22Rv1 (cell line): ENCODE measurements around the gene RAB7B.

Source experiments
- ZFX ChIP-seq: fragments of 450-650 bp; IDR thresholded peaks from 2 replicates; pipeline ENCODE4 v1.6.1; 2017; ENCODE audit warnings: antibody characterized with exemption, borderline replicate concordance
- TF ChIP-seq, protein P1 (sequence below): fragments of 450-650 bp; IDR thresholded peaks from 2 replicates; pipeline ENCODE4 v1.5.1; 2017; ENCODE audit warnings: mild to moderate bottlenecking

DNA sequence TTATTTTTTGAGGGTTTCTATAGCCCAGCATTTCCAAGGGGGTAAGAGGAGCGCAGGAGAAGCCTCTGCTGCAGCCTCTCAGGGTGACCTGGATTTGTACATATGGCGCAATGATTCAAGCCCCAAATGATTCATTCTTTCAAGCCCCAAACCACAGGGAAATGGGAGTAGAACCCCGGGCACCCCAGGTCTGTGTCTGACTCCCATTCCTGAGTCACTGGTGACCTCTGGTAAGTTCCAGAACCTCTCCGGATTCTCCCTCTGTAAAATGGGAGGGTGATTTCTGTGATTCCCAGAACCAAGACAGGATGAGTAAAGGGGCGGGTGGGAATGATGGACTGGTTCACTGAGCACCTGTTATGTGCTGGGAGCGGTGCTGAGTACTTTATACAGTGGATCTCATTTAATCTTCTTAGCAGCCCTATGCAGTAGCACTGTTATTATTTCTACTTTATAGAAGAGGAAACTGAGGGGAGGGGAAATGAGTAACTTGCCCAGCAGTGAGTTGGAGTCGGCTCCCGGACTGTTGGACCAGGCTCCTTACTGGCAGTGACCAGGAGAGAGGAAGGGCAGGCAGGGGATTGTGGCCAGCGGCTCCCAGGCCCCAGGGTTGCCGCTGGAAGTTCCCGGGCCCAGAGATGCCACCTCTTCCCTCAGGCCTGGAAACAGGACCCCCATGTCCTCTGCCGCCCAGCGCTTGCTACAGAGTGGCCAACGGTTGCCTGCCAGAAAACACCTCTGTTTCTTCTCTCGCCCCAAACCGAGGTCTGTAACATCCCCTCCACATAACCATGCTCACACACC, 39.6 kb downstream of the RAB7B start:
- TF ChIP-seq, protein P1, sequence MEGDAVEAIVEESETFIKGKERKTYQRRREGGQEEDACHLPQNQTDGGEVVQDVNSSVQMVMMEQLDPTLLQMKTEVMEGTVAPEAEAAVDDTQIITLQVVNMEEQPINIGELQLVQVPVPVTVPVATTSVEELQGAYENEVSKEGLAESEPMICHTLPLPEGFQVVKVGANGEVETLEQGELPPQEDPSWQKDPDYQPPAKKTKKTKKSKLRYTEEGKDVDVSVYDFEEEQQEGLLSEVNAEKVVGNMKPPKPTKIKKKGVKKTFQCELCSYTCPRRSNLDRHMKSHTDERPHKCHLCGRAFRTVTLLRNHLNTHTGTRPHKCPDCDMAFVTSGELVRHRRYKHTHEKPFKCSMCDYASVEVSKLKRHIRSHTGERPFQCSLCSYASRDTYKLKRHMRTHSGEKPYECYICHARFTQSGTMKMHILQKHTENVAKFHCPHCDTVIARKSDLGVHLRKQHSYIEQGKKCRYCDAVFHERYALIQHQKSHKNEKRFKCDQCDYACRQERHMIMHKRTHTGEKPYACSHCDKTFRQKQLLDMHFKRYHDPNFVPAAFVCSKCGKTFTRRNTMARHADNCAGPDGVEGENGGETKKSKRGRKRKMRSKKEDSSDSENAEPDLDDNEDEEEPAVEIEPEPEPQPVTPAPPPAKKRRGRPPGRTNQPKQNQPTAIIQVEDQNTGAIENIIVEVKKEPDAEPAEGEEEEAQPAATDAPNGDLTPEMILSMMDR = no peak
- no peak for TF ChIP-seq ZFX
